GM18517 (cell line): ENCODE results near the gene SLC44A4.
"Not testable (repeated sequence)": the region's sequence is repeated elsewhere in the genome, so short reads cannot be mapped to it uniquely, and the experiment has no call there.

ENCODE experiments used
- ATAC-seq: cut with Tn5 transposase; IDR thresholded peaks from one replicate; pipeline ENCODE4 v1.9.1; 2021; ENCODE audit warnings: mild to moderate bottlenecking, moderate library complexity; ENCODE audit not compliant: unreplicated experiment

Gene SLC44A4

DNA sequence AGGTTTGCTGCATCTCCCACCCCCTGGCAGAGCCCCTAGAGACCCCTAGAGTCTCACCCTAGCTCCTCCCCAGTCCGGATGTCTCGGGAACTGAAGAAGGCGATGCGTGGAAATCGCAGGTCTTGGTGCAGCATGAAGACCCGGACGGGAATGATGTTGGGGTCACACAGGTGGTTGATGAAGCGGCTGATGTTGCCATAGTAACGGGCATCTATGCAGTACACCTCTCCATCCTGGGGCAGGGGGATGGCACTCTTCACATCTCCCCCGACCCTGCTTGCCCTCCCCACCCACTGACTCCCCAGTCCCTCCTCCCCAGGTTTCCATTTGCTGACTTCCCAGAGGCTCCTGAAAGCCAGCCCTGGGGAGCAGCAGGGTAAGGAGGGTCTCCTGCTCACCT, 1.8 kb upstream of the SLC44A4 start:
- no peak for ATAC-seq

DNA sequence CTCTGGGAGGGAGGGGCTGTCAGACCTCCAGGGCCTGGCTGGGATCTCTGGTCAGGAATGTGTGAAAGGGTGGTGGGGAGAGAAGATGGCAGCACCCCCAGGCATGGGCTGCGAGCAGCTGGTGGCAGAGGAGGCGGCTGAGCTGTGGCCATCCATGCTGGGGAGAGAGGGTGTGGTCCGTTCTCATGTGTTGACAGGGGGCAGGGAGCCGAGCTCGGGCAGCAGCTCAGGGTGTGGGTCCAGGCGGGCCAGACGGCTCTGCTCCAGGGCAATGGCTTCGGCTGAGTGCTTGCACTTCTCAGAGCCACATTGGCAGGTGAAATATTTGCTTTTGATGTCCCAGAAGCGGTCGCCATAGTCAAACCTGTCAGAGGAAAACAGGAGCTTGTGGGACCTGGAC, 1.1 kb upstream of the SLC44A4 start:
- ATAC-seq = no peak

DNA sequence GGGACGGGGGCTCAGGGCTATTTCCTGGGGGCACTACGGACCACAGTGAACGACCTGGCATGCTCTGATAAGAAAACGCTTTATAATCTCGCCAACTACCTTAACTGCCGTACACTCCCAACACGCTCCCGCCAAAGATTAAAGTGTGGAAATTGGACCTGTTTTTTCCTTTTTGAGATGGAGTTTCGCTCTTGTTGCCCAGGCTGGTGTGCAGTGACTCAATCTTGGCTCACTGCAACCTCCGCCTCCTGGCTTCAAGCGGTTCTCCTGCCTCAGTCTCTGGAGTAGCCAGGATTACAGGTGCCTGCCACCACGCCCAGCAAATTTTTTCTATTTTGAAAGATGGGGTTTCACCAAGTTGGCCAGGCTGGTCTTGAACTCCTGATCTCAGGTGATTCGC, 346 bp upstream of the SLC44A4 start:
- ATAC-seq = no peak

DNA sequence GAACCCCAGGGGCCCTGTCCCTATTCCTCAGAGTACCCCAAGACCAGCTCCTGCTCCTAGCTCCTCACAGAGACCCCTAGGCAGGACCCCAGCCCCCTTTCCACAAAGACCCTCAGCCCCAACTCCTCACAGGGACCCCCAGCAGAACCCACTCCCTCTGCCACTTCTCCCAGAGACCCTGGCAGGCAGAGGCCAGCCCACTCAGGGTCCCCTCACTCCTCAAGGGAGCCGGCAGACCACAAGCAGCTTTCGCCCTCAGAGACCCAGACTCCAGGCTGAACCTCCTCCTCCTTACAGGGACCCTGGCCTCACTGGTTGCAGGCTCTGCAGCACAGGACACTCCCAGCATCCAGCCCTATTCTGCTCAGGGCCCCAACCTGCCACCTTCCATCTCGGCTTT, 575 bp downstream of the SLC44A4 start:
- no peak for ATAC-seq

DNA sequence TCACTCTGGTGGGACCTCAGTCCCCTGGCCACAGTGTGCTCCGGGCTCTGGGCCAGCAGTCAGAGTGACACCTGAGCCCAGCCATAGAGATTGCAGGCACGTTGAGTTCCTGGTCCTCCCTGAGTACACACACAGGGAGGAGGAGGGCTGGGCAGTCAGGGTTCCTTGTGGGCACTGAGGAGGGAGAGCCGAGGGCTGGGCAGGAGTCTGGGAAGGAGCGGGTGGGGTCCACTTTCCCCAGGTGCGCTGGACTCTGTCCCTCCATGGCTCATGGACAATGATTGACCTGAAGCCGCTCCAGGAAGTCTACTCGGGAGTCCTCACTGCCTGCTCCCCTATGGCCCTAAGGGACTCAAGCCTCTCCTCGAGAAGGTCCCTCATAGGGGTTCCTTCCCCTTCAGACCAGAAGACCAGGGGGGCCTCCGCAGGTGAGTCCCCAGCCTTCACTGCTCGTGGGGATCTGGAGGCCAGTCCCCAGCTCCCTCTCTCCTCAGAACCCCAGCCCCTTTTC, 1.1 kb downstream of the SLC44A4 start:
- ATAC-seq = no peak

DNA sequence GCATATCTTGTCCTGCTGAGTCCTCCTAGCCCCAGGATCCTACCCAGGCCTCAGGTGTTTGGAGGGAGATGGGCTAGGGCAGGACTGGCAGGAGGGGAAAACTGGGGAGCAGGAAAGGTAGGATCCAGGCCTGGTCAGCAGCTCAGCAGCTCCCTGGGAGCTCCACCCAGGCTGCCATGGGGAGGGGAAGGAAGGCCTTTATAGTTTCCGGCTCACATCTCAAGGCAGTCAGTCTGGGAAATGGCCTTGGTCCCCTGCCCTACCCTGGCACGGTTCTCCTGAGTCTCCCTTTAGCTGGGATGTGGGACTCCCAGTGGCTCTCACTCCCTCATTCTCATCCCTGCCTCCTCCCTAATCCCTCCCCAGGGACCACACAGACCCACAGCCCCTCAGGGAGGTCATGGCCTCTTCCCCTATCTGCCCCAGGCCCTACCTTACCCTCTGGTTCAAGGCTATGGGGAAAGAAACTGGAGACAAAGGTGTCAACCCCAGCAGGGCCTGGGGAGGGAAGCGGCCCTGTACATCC, 1.6 kb downstream of the SLC44A4 start:
- no peak for ATAC-seq

DNA sequence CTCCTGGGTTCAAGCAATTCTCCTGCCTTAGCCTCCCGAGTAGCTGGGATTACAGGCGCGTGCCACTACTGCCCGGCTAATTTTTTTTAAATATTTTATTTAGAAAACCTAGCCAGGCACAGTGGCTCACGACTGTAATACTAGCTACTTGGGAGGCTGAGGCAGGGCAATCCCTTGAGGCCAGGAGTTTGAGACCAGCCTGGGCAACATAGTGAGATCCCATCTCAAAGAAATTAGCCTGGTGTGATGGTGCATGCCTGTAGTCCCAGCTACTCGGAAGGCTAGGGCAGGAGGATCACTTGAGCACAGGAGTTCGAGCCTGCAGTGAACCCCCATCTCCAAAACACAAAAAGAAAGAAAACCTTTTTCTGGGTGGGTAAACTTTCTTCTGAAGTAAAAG, 2.4 kb downstream of the SLC44A4 start:
- ATAC-seq = no peak

DNA sequence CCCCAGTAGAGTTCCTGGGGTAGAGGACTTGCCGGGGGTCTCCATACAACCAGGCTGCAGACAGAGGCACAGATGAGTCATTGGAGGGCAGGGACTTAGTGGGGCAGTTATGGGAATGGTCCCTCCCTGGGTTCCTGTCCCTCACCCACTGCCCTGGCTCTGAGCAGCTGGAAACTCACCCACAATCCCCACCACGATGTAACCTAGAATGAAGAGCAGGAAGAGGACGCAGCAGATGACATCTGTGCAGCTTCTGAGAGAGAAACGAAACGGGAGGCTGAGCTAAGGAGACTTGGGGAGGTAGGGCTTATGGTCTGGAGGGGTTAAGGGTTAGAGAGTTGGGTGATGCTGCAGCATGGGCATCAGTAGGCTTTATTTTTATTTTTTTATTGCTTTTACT, 2.9 kb downstream of the SLC44A4 start:
- no peak for ATAC-seq

DNA sequence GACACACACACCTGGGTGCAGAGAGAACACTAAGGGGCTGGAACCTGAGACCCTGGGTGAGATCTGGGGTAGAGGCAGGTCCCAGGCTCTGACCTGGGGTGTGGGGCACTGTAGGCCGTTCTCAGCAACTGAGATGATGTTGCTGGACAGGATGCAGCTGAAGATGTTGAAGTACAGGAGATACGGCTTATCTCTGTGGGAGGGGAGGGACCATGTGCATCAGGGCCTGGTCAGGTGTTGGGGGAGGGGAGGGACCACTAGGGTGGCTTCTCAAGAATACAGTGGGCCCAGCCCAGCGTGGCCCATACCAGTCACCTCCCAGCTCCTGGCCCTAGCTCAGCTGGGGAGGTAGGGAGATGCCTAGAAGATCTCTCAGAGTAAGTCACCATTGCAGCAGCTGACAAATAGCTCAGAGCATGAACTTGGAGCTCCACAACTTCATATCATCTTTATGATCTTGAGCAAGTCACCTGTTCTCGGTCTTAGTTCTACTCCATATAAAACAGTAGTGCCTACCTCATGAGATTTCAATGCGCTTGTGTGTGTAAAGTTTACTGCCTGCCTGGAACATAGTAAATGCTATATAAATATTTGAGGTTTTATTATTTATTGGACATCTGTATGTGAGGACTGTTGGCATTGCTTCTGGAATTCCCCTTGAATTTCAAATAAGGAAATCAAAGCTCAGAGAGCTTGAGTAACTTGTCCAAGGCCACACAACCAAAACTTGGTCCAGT, 3.8 kb downstream of the SLC44A4 start:
- ATAC-seq = no peak

DNA sequence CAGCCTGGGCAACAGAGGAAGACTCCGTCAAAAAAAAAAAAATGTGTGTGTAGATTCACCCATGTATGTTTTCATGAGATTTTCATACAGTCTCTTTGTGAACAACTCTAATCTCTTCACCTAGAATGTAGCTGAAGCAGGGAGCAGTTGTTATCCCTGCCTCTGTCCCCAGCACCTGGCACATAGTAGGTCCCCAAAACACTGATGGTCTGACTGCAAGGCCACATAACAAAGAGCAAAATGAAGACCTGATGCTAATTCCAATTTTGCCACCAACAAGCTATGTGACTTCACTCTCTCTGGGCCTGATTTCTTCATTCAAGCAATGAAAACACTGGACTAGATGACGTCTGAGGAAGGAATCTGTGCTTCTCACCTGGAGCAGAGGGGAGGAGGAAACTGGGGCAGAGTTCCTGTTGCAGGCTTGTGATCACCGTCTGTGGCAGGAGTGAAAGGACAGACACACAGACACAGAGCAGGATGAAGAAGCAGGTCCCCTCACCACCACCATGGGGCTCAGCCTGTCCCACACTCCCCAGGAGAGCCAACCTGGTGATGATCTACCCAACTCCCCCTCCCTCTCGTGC, 4.6 kb downstream of the SLC44A4 start:
- no peak for ATAC-seq

DNA sequence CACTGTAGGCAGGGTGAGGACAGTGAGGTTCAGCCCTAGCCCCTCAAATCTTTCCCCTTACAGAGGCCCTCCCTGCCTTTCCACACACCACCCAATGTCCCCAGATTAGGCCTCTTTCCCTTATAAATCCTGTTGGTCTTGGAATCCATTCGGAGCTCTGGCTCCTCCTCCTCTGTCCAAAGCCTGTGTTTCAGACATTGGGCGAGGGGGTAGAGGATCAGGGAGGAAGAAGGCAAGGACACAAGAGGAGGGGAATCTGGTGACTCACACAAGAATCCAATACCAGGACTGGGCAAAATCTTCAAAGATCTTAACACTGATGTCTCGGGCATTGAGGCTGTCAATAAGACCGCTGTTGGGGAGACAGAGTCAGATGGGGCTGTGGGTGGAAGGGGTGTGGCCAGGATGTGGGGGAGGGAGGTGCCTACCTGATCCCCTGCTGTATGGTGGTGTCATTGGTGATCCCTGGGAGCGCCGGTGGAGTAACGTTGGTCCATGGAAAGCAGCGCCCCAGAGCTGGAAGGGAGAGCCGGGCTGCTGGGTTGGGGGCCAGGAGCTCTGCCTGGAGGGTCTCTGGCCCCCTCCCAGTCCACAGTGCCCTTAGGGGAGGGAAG, 7.6 kb downstream of the SLC44A4 start:
- ATAC-seq = no peak

DNA sequence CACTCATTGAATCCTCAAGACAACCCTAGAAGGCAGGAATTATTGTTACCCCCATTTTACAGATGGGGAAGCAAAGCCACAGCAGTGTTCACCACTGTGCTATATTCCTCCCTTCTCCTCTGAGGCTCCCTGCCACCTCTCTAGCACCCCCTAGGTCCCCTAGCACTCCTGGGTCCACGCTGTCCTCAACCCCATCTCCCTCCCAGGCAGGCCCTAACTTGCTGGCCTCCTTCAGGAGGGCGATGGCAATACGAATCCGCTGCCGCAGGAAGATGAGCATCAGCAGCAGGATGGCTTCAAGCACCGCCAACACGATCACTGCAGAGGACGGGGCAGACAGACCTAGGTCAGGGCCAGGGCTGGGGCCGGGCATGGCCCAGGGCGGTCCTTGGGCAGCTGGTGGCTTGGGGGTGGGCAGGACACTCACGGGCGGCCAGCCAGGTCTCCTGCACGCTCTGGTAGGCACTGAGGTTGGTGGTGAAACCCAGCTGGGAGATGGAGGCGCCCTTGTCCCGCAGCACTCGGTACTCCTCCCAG, 8.3 kb downstream of the SLC44A4 start:
- ATAC-seq = no peak

DNA sequence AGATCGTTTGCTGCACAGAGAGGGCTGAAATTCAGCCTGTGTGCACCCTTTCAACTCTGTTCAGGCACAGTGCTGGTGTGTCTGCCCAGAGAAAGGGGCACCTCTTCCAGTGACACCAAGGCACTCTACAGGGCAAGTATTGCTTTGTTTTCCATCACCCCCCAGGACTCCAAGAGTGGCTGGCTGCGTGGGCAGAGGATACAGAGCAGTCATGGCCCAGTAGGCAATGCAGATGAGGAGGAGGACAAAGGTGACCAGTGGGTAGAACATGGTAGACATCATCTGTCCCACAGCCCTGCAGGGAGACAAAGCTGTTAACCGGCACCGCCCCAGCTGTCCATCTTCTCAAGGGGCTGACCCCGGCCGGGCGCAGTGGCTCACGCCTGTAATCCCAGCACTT, 9.5 kb downstream of the SLC44A4 start:
- ATAC-seq = no peak

DNA sequence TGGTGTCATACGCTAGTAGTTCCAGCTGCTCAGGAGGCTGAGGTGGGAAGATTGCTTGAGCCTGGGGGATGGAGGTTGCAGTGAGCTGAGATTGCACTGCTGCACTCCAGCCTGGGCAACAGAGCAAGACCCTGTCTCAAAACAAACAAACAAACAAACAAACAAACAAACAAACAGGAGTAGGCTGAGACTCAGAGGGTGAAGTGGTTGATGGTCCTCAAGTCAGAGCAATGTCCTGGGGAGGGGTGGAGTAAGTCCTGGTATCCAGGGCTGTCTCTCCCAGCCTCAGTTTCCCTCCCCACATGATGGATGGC, 10.2 kb downstream of the SLC44A4 start:
- ATAC-seq = not testable (repeated sequence)

DNA sequence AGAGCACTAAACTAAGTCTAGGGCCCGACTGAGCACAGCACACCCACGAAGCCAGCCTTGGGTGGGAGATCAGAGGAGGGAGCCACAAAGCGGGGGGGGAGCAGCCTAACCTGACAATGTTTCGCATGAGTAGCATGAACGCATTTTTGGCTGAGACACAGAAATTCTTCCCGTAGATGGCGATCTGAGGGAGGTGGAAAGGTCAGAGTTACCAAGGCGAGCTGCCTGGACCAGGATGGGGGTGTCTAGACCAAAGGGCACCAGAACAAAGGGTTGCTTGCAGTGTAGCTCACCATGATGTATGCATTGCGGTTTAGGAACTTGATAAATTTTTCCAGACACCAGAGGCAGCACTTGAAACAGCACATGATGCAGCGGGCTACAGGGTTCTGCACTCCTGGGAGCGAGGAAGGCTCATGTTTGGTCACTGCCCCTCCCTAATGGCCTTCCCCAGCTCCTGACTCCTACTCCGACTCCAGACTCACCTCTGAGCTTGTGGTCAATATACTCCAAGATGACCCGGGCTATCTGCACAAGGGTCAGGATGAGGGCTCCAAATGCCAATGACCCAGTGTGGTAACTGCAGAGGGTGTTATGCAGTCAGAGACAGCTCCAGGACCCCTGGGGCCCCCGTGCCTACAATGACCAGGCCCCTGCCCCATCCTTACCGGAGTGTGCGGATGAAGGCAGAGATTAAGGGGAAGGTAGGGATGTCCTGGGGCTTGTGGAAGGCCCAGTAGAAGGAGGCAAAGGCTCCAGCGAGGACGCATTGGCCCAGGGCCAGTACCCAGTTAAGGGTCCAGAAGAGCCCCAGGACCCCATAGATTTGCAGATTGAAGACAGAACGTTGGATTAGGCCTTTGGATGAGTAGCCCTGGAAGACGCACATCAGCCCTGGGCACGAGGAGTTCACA, 13.3 kb downstream of the SLC44A4 start:
- ATAC-seq = no peak

DNA sequence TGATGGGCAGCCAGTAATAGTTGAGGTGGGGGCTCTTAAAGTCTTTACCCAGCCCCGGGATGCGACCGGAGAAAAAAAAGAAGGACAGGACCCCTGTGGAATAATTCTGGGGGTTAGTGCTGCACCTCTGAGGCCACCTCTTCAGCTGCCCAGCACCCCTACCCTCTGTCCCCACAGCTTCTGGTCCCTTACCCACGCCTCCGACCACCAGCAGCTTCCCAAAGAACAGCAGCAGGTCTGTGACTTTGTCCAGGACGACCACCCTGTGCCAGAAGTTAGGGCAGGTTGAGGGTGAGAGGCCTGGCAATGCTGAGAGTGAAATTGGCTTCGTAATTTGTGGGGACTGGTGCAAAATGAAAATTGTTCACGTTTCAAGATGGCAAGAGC, 14.0 kb downstream of the SLC44A4 start:
- no peak for ATAC-seq

DNA sequence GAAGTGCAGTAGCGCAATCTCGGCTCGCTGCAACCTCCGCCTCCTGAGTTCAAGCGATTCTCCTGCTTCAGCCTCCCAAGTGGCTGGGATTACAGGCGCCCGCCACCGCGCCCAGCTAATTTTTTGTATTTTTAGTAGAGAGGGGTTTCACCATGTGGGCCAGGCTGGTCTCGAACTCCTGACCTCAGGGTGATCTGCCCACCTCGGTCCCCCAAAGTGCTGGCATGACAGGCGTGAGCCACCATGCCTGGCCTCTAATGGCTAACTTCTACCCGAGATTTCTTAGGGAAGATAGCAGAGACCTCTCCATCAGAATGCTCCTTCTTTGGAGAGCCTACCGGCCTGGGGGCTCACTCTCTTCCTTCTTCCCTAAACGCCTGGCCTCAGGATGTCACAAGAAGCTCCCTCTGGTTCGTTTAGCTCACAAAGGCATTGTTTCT, 14.7 kb downstream of the SLC44A4 start:
- not testable (repeated sequence) for ATAC-seq

DNA sequence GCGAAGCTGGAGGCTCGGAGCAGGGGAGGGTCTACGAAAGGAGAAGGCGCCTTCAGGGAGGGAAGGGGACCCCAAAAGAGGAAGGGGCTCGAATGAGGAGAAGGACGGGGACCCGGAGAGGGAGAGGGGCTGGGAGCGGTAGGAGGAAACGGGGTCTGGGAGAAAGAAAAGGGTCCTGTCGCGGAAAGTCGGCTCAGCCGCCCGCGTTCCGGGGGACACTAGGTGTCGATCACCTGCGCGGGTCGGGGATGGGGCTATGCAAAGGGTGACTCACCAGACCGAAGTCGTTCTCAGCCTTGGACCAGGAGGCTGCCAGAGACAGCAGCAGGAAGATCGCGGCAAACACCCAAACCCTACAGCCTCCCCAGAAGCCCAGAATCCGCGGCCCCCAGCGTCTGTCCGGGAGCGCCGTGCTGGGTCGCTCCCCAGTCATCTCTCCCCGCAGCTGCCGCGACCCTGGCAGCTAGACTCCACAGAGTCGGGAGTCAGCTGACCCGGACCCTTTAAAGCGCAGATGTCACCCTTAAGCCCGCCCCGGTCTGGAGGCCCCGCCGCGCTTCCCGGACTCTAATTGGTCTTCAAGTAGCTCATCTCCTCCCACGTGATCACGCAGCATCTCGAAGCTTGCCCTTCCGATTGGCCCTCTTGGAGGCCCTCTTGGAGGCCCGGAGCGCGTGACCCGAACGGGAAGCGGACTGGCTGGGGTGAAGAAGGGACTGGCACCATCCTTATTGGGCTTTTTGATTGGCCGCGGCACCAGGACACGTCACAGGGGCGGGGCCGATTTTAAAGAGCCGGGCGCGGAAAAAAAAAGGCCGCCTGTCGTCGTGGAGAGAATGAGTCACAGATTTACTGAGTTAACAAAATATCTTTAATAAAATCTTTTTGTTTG, 16.2 kb downstream of the SLC44A4 start, which contains the start of gene NEU1:
TSS of gene NEU1 (minus strand) at position 478 of the 892 bp plus-strand sequence. CDS start at position 433, 45 bp downstream.
- peak; percentile 95 for ATAC-seq

DNA sequence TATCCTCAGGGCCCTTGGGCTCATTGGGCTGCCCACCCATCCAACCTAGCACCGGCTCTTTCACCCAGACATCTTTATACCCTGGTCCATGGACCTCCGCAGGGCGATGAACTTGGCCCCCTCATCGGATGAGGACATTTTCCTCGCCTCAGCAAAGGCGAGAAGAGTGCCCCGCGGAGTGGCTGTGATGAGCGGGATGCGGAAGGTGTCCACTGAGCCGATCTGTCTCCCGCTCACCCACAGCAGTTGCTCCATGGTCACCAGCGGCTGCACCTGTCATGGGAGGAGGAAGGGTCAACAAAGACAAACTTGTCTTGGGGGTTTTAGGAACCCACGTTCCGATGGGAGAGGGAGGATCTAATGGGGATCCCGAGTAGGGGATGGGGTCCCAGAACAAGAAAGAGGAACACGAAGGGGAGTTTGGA, 16.9 kb downstream of the SLC44A4 start:
- ATAC-seq = no peak

DNA sequence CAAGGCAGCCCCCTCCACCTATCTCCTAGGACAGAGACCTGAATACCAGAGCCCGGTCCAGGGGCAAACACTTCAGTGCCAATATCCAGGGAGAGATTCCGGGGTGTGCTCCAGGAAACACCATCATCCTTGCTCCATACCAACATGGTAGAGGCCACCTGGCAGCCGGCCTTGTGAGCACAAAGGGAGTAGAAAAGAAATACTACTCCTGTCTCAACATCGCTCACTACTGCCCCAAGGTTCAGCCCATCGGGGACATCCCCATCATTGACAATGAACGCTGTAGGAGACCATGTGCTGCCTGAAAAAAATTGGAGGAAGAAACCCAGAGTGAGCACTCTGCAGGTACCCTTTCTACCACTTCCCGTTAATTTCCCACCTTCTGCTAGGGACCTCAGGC, 17.6 kb downstream of the SLC44A4 start:
- ATAC-seq = no peak
